Activated CD8-positive, alpha-beta T cell treated with anti-CD3 and anti-CD28 coated beads for 36 hours (primary cell): ENCODE data around the gene NOL12. TPM values are rescaled to one million over a fixed set of nuclear protein-coding genes. Genes with fewer than 3 reads are reported as not detected.

ENCODE experiments used
- ATAC-seq: fragments of 200-7000 bp; cut with Tn5 transposase; one replicate; pipeline ENCODE4 v1.10.0; 2021; ENCODE audit warnings: mild to moderate bottlenecking, moderate library complexity
- CTCF ChIA-PET: fragments of 350-600 bp; sonication (Branson Sonifier 250); formaldehyde crosslinking; loops from one replicate; lab custom pipeline; 2021; ENCODE audit warnings: antibody characterized with exemption; lab: Charles Lee
- POLR2A ChIA-PET: fragments of 350-600 bp; sonication (Branson Sonifier 250); formaldehyde crosslinking; loops from one replicate; lab custom pipeline; 2021; ENCODE audit warnings: antibody characterized with exemption; lab: Charles Lee
- DNase-seq: peaks from one replicate; pipeline ENCODE4 v3.0.0-alpha.2; 2020
- H3K27ac Mint-ChIP-seq: one replicate; pipeline ENCODE4 v1.8.0; 2021; ENCODE audit warnings: mild to moderate bottlenecking, mixed read lengths
- H3K27me3 Mint-ChIP-seq: one replicate; pipeline ENCODE4 v1.8.0; 2021; ENCODE audit warnings: mixed read lengths
- H3K36me3 Mint-ChIP-seq: one replicate; pipeline ENCODE4 v1.8.0; 2021; ENCODE audit warnings: low read depth, mixed read lengths
- H3K4me1 Mint-ChIP-seq: one replicate; pipeline ENCODE4 v1.8.0; 2021; ENCODE audit warnings: low read depth, mixed read lengths
- H3K4me3 Mint-ChIP-seq: one replicate; pipeline ENCODE4 v1.8.0; 2021; ENCODE audit warnings: mild to moderate bottlenecking, moderate library complexity, mixed read lengths
- H3K9me3 Mint-ChIP-seq: one replicate; pipeline ENCODE4 v1.8.0; 2021; ENCODE audit warnings: mixed read lengths
- intact Hi-C: fragments of 100-400 bp; cut with micrococcal nuclease; formaldehyde crosslinking; loops from one replicate; pipeline ENCODE4 v1.10.0; 2022
- total RNA-seq, 2 experiments: library from RNA; stranded (reverse); gene quantifications; one replicate each; pipeline ENCODE4 v1.2.3, GENCODE V29; 2021
- TF ChIP-seq, protein P1 (sequence below): fragments of 200-600 bp; IDR thresholded peaks from one replicate; pipeline ENCODE4 v1.8.0; 2022; ENCODE audit warnings: antibody characterized with exemption, mild to moderate bottlenecking

NOL12 gene
- total RNA-seq, 2 experiments from 2014 or later: 36.8 to 38.8 TPM

DNA sequence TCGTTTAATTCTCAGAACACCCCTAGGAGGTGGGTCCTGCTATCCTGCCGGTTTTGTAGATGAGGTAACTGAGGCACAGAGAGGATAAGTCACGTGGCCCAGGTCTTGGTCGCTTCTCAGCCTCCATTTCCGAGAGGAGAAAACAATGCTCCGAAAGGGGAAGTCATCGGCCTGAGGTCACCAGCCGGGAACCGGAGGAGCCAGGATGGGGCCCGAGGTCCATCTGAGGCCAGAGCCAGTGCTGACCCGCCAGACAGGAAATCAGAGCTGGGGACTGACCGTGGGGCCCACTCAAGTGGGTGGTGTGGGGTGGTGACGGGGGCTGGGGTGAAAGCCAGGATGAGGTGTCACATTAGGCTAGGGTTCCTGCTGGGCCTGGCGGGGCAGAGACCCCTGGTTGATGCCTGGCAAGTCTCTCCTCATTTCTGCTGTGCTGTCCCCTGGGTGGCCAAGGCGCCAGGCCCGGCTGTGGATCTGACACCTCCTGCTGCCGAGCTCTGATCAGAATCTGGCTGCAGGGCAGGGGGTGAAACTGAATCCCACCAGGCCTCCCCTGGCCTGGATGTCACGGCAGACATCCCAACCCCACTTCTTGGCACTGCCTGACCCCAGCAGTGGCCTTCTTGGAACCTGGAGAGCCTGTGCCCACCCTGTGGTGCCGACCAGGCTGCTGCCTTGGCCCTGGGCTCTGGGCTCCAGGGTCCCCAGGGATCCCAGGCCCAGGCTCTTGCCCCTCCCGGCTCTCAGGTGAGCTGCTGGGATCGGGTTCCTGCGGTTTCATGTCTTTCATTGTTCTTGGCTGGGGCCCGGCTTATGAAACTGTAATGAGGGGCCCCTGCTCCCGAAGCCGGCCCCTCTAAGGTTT lies 22.7 kb downstream of the NOL12 start:
- no peak overlapping the region for H3K27ac Mint-ChIP-seq
- ChIA-PET POLR2A (no interaction called here), CTCF (no interaction called here)
- intact Hi-C loops: no loop called here
- peaks cover 6% of the 10 kb centered on the region for H3K36me3 Mint-ChIP-seq
- no peaks in the 10 kb centered on the region for H3K4me1 Mint-ChIP-seq
- no peak overlapping the region for H3K4me3 Mint-ChIP-seq
- H3K27me3 Mint-ChIP-seq: no peaks in the 10 kb centered on the region
- TF ChIP-seq, protein P1, sequence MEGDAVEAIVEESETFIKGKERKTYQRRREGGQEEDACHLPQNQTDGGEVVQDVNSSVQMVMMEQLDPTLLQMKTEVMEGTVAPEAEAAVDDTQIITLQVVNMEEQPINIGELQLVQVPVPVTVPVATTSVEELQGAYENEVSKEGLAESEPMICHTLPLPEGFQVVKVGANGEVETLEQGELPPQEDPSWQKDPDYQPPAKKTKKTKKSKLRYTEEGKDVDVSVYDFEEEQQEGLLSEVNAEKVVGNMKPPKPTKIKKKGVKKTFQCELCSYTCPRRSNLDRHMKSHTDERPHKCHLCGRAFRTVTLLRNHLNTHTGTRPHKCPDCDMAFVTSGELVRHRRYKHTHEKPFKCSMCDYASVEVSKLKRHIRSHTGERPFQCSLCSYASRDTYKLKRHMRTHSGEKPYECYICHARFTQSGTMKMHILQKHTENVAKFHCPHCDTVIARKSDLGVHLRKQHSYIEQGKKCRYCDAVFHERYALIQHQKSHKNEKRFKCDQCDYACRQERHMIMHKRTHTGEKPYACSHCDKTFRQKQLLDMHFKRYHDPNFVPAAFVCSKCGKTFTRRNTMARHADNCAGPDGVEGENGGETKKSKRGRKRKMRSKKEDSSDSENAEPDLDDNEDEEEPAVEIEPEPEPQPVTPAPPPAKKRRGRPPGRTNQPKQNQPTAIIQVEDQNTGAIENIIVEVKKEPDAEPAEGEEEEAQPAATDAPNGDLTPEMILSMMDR: no peak
- ATAC-seq (no peak), DNase-seq (no peak)
- no peaks in the 10 kb centered on the region for H3K9me3 Mint-ChIP-seq

DNA sequence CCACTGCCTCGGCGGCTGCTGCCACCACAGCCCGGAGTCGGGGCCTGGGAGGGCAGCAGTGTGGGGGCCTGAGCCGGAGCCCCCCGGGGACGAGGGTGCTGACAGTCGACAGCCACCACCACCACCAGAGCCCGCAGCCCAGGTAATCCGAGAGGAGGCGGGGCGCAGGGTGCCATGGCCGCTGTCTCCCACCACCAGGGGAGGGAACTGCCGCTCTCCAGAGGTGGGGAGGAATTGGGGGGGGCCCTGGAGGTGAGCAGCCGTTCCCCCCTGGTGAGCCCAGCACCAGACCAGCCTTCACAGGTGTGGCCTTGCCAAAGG lies 23.3 kb downstream of the NOL12 start:
- Mint-ChIP-seq H3K9me3 (no peaks in the 10 kb centered on the region), H3K27me3 (no peaks in the 10 kb centered on the region), H3K4me3 (no peak overlapping the region), H3K36me3 (peaks cover 5% of the 10 kb centered on the region), H3K27ac (no peak overlapping the region), H3K4me1 (no peaks in the 10 kb centered on the region)
- intact Hi-C loops: no loop called here
- no peak for DNase-seq
- ChIA-PET POLR2A (no interaction called here), CTCF (no interaction called here)
- TF ChIP-seq, protein P1: no peak
- no peak for ATAC-seq

DNA sequence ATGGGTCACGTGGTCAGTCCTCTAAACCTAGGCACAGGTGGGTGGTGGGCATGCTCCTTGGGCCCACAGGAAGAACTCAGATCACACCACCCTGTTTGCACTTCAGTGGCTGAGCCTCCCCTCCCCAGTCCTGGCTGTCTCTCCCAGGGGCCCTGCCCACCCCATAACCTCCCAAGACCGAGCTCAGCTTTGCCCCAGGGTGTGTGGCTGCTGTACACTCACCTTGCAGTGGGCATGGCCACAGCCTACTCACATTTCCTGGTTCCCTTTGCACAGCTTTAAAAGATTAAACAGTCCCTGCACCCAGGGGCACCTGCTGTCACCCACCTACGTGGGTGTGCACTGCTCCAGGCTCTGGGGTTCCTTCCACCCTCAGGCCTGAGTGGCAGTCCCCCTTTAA lies 24.5 kb downstream of the NOL12 start:
- Mint-ChIP-seq H3K4me3 (no peak overlapping the region), H3K4me1 (no peaks in the 10 kb centered on the region), H3K36me3 (peaks cover 4% of the 10 kb centered on the region), H3K9me3 (no peaks in the 10 kb centered on the region), H3K27me3 (no peaks in the 10 kb centered on the region), H3K27ac (no peak overlapping the region)
- ATAC-seq (peak; percentile 10), DNase-seq (no peak)
- intact Hi-C loops: no loop called here
- TF ChIP-seq, protein P1: no peak
- POLR2A ChIA-PET: no interaction called here
- CTCF ChIA-PET: no interaction called here

GRCh38 chr22:37711490-37711889 lies 25.3 kb downstream of the NOL12 start:
- H3K9me3 Mint-ChIP-seq: no peaks in the 10 kb centered on the region
- H3K27me3 Mint-ChIP-seq: no peaks in the 10 kb centered on the region
- ATAC-seq (no peak), DNase-seq (no peak)
- intact Hi-C loops: no loop called here
- TF ChIP-seq, protein P1: no peak
- H3K4me1 Mint-ChIP-seq: no peaks in the 10 kb centered on the region
- H3K27ac Mint-ChIP-seq: no peak overlapping the region
- H3K36me3 Mint-ChIP-seq: no peaks in the 10 kb centered on the region
- ChIA-PET POLR2A (no interaction called here), CTCF (no interaction called here)
- no peak overlapping the region for H3K4me3 Mint-ChIP-seq

GRCh38 chr22:37713761-37714160 lies 27.6 kb downstream of the NOL12 start:
- CTCF ChIA-PET: no interaction called here

More at GRCh38 chr22:37713761-37714160, 27.6 kb downstream of the NOL12 start:
- DNase-seq (no peak), ATAC-seq (no peak)
- POLR2A ChIA-PET: interaction anchor here (1.2 kb wide), 1 partner anchor 105 kb away, joined by 3 read pairs; no protein-coding TSS in a partner anchor
- TF ChIP-seq, protein P1: no peak
- no peaks in the 10 kb centered on the region for H3K9me3 Mint-ChIP-seq
- H3K27ac Mint-ChIP-seq: no peak overlapping the region
- H3K4me3 Mint-ChIP-seq: no peak overlapping the region
- H3K4me1 Mint-ChIP-seq: no peaks in the 10 kb centered on the region
- intact Hi-C loops: no loop called here
- peaks cover 2% of the 10 kb centered on the region for H3K36me3 Mint-ChIP-seq
- no peaks in the 10 kb centered on the region for H3K27me3 Mint-ChIP-seq
